ENCODE data around the gene FBXL20. TPM values are rescaled to one million over a fixed set of nuclear protein-coding genes. Genes with fewer than 3 reads are reported as not detected.
"Not testable (repeated sequence)": the region's sequence is repeated elsewhere in the genome, so short reads cannot be mapped to it uniquely, and the experiment has no call there.

The FBXL20 gene, protein sequence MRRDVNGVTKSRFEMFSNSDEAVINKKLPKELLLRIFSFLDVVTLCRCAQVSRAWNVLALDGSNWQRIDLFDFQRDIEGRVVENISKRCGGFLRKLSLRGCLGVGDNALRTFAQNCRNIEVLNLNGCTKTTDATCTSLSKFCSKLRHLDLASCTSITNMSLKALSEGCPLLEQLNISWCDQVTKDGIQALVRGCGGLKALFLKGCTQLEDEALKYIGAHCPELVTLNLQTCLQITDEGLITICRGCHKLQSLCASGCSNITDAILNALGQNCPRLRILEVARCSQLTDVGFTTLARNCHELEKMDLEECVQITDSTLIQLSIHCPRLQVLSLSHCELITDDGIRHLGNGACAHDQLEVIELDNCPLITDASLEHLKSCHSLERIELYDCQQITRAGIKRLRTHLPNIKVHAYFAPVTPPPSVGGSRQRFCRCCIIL
- 2.1 and 8.2 TPM in 2 replicates for total RNA-seq (2014; rRNA removed; shearing (Covaris generic))

DNA sequence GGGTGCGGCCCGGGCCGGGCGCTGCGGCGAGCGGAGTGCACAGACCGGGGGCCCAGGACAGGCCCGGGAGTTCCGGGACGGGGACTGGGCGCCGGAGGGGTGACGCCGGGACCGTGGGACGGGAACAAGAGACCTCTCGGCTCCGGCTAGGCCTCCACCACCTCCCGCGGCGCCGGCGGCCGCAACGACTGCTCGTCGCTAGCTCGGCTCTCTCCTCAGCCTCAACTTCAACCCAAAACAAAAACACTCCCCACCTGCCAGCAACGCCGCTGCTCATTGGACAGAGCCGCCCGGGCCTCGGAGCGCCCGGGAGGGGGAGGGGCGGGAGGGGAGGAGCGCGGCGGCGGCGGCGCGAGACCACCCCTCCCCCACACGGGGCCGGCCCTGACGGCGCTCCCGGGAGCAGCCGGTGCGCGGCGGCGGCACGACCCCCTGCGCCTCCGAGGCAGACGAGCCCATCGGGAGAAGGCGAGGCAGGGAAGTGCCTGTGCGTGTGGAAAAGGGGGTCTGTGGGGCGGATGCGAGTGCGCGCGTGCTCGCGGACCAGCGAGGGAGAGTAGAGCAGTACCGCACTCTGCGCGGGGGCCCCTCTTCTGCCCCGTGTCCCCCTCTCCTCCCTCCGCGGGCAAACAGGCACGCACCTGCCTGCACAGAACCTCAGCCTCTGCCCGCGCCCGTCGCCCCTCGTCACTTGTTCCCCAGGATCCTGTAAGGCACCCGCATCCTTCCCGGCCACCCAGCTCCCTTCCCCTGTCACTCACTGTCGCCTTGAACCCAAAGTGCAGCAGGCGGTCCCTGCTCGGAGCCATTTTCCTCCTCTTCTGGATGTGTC, at the start of gene FBXL20:
Gene FBXL20 (minus strand): TSS at position 215 of the 832 bp plus-strand sequence. CDS start 224 bp downstream, outside the sequence.
- DNase-seq (ENCODE audit: low read depth) = peak; percentile 85

DNA sequence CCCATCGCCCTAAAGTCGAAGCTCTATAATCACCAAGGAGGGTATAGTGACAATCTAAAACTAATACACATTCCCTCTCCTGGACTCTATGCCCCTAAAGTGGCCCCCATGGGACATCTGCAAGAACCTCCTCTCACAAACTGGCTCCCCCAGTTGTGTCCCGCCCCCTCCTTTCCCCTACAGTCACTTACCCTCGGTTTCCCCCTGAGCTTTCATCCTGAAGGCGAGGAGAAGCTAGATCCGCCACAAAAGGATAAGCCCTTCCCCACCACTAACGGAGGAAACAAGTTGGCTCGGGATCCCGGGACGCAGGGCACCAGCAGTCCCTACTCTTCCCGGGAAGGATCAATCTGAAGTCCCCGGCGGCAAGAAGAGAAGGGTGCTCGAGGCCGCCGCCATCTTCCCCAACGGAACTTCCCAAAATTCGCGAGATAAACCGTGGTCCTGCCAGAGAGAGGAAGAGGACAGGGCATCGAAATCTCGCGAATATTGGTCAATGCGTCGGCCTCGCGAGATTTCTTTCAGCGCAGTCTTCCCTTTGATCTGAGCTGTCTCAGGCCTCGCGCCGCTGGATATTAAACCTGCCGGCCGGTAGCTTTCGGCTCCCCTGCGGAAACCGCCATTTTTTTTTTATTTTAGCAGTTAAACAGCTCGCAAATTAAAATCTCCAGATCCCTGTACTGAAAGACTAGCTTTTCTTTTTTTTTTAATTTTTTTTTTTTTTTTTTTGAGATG, 49.6 kb upstream of the FBXL20 start, which contains the start of gene MED1:
Gene MED1 (minus strand): TSS at position 417 of the 735 bp plus-strand sequence. CDS start 201 bp downstream, at position 216.
- DNase-seq (ENCODE audit: low read depth) = peak; percentile 95

DNA sequence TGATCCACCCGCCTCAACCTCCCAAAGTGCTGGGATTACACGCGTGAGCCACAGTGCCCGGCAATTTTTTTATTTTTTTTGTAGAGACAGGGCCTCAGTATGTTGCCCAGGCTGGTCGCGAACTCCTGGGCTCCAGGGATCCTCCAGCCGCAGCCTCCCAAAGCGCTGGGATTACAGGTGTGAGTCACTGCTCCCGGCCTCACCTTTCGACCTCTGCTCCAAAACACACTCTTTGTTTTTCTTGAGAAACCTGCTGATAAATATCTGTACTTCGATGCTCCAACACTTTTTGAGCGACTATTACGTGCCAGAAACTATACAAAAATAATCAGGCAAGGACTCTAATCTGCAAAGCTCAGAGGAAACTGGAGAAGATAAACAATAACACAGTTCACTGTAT, 48.6 kb upstream of the FBXL20 start:
- peak; percentile 11 for DNase-seq (ENCODE audit: low read depth)

DNA sequence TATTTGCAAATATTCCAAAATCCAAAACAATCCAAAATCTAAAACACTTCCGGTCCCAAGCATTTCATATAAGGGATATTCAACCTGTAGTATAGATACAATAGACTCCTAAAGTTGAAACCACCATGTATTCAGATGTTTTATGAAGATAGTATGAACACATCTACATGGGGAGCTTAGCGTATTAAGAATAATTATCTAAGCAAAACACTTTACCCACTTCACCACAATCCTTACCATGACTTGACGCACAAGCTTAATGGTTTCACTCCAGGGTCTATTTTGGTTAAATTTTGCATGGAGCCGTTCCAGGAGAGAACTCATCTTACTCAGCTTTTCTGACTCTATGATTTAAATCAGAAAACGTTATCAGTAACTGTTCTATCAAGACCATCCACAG, 46.1 kb upstream of the FBXL20 start:
- no peak for DNase-seq (ENCODE audit: low read depth)

DNA sequence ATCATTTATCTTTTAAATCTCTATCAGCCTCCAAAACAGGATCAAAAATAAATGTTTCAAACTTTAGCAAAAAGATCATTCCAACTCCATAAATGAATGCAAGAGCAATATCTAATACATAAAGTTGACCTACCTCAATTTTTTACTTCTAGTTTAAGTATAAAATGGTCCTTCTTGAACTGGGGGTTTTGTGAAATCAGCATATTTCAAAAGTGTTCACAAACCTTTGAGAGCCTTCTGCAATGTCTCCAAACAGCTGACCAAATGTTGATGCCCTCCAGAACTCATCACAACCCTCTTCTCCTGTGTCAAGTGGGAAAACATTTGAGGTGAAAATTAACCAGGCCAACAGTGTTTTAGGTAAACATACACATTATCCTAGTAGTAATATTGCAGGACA, 41.9 kb upstream of the FBXL20 start:
- DNase-seq (ENCODE audit: low read depth) = no peak

DNA sequence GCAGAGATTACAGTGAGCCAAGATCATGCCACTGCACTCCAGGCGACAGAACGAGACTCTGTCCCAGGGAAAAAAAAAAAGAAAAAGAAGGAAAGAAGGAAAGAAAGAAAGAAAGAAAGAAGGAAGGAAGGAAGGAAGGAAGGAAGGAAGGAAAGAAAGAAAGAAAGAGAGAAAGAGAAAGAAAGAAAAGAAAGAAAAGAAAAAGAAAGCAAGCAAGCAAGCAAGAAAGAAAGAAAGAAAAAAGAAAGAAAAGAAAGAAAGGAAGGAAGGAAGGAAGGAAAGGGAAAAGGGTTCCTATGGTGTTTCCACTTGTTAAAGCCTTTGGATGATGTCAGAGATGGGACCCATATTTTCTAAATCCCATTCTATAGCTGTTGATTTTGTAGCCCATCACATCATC, 38.4 kb upstream of the FBXL20 start:
- not testable (repeated sequence) for DNase-seq (ENCODE audit: low read depth)

DNA sequence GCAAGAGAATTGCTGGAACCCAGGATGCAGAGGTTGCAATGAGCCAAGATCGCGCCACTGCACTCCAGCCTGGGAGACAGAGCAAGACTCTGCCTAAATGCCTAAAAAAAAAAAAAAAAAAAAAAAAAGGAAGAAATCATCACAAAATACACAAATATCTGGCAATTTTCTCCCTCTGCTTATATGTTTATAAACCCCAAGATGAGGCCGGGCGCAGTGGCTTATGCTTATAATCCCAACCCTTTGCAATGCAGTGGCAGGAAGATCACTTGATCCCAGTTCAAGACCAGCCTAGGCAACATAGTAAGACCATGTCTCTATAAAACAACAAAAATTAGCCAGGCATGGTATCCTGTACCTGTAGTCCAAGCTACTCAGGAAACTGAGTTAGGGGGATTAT, 28.2 kb upstream of the FBXL20 start:
- no peak for DNase-seq (ENCODE audit: low read depth)

DNA sequence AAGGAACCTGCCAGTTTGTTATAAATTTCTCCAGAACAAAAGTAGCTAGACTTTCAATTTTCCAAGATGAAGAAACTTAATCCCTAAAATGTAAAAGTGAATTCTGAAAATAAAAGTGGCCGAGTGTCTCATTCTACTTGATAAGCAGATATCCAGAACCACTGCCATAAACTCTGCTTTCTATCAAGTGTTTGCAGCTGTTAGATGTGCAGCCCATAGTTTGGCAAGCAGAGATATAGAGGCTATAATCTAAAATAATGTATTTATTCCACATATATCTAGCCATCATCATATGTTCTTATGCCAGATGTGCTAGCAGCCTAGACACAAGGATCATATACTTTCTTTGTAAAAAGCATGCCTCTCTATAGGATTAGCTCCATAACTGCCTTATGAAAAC, 14.7 kb upstream of the FBXL20 start:
- no peak for DNase-seq (ENCODE audit: low read depth)

DNA sequence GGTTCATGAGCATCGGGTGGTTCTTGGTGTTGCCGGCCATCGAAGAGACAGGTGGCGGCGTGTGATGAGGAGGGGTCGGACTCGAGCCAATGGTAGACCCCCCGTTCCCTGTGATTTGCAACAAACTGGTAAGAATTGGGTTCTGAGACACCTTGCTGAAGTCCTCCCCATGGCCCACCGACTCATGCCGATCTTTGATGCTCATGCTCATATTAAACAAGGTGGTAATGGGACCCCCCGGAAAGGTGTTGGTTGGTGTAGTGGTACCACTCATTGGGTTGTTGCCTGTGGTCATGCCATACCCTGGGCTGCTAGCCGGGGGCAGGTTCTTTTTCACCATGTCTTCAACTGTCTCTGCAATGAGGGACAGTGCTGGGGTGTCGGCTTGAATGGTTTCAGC, 8.9 kb upstream of the FBXL20 start:
- no peak for DNase-seq (ENCODE audit: low read depth)

DNA sequence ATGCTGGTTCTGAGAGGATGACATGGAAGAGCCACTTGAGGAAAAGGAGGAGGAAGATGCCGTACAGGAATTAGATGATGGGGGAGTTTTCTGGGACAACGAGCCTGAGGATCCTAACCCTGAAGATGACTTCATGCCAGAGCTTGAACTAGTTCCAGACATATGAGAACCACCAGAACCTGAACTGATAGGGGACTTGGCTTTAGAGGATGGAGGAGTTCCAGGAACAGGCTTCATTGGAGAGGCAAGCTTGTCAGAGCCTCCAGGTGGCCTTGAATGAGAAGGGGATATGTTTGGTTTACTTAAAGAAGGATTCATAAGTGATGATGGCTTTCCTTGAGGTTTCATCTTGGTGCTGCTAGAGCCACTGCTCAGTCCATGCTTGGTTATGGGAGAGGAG, 6.9 kb upstream of the FBXL20 start:
- no peak for DNase-seq (ENCODE audit: low read depth)

DNA sequence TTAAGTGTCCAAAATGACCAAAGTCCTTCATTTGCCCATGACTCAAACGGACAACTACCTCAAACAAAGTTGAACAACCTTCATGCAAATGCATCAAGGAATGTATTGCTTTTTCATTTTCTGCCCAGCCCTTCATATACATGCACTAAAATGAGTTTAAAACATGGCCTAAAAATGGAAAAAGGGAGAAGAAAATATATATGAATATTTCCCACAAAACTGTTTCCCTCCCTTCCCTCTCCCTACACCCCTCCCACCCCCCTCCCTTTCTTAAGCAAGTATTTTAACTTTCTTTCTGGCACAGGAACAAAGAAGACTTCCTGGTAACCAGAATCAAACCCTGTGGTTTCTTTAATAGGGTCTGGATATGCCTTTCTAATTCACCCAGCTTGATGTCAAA, 5.5 kb upstream of the FBXL20 start:
- no peak for DNase-seq (ENCODE audit: low read depth)

DNA sequence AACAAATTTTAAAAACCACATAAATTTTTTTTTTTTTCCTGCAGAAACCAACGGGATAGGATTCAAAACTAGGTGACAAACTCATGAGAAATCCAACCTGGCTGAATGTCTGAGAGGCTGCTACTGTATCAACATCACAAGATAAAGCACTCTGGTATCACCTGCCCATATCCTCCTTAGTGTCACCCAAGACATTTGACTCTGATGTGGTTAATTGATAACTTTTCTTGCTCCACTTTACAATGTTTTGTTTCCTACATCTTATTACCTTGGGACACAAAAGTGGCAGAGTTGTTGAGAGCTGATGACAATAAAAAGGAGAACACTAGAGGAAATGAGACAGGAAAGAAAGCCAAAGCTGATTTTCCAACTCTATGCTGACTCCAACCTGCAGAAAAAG, 4.0 kb upstream of the FBXL20 start:
- no peak for DNase-seq (ENCODE audit: low read depth)

DNA sequence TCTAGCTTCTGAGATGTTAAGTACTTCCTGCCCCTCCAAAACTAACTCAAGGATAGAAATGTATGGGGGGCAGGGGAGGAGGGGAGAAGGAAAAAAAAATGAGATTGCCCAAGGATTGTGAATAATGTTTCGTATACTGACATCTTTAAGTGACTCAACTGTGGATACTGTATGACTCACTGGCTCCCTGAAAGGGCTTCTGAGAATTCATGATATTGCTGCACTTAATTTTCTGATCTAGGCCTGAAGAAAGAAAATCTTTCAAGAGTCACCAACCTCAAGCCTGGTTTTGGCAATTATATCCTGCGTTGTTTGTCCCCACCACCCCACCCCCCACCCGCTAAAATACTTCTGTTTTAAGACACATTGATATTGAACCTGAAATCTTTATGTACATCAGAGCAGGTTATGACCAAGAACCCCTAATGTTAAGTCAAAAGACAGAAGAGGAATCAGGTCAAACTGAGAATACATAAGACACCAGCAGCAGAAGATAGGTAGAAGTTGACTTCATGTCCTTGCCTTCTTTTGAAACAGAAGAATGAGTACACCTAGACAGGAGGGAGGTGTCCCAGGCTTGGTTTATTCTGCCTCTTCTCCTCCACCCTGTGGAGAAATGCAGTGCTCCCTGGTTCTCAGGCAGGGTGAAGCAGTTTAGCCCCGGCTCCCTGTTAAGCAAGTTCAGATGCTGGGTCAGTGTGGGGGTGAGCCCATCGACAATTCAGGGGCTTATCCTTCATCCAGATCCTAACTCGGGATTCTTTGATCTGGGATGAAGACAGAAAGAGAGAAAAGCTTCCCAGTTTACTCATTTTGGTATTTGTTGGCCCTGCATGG, 3.3 kb upstream of the FBXL20 start:
- DNase-seq (ENCODE audit: low read depth) = peak; percentile 55

DNA sequence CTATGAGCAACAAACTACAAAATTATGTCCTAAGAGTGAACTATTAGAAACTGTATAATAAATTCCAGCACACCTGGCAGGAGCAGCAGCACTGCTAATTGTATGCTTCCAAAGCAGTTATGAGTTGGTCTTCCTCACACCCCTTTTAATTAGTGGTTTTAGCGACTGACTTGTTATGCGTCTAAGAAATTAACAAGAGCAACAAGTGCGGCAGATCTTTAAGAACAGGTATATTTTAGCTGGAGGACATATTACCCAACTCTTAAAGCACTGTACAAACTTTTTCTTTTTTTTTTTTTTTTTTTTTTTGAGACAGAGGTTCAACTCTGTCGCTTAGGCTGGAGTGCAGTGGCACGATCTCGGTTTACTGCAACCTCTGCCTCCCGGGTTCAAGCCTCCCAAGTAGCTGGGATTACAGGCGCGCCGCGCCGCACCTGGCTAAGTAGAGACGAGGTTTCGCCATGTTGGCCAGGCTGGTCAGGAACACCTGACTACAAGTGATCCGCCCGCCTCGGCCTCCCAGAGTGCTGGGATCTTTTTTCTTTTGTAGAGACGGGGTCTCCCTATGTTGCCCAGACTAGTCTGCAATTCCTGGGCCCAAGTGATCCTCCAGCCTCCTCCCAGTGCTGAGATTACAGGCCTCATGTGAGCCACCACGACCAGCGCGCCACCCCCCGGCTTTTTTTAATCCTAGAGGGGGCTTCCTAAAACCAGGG, 1.6 kb upstream of the FBXL20 start:
- DNase-seq (ENCODE audit: low read depth) = no peak

DNA sequence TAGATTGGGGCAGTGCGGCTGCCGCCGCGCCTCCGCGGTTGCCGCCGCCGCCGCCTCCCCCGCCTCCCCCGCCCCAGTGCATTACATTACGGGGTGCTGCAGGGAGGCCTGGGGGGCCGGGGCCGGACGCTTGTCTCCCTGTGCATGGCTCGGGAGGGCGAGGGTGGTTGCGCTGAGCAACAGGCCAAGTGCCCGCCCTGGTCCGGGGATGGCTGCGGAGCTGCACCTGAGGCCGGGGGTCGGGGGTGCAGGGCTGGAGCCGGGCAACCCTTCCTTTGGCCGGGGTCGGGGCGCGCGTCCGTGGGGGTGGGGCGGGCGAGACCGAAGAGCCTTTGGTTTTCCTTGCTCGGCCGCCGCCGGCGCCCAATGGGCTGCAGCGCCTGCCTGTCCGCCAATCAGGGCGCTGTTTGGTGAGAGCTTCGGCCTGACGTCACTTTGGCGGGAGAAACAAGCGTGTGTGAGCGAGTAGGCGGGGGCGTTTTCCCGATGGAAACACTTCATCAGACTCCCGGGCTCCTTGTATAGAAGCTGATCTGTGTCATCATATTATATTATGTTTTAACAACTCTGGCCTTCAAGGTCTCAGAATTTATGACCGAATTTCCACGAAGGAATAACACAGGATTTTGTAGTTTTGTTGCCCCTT, 941 bp upstream of the FBXL20 start:
- peak; percentile 95 for DNase-seq (ENCODE audit: low read depth)

DNA sequence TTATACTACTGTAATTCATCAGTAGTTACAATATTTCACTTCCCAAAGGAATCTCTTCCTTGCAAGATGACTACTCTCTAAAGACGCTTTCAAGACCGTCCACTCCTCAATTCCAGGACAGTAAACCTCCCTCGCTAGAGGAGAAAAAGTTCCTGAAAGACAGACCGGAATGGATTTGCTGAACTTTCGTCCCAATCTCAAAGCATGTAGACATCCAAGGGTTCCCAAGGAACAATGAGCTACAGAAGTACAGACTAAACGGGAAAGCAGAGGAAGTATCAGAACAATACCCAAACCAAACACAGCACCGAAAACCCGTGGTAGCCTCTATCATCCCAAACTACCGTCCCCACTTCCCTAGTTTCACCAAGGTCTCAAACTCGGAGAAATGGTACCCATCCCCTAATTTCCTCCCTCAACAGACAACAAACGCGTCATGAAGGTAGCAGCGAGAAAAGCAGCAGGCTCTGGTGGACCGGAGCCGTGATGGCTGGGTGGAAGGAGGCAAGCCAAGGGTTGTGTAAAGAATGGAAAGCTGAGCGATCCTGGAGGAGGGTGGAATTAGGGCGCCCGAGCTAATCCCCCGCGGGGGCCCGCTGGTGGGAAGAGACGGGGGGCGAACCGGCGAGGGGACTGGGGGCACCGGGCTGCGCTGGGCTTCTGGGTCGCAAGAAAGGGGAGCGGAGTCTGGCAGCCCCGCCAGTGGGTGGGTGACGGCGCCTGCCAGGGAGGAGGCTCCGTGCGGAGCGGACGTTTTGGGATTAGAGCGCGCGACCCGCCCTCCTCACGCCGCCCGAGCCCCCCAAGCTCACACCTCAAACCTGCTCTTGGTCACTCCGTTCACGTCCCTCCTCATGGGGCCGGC, 647 bp downstream of the FBXL20 start:
- DNase-seq (ENCODE audit: low read depth) = no peak

DNA sequence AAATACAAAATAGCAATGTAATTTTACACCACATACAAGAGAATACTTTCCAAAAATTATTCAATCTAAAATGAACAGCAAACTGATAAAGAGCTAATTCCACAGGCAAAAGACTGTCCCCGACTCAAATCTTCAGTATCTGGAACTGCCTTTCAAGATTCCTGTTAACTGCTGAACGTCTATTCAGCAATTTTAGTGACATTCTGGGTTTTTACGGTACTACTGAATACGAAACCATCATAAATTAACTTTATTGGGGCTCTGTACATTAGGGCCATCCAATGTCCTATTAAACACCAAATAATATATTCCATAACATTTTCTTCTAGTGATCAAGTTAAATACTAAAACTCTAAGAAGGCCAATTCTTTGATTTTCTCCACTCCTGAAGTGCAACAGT, 1.6 kb downstream of the FBXL20 start:
- no peak for DNase-seq (ENCODE audit: low read depth)

DNA sequence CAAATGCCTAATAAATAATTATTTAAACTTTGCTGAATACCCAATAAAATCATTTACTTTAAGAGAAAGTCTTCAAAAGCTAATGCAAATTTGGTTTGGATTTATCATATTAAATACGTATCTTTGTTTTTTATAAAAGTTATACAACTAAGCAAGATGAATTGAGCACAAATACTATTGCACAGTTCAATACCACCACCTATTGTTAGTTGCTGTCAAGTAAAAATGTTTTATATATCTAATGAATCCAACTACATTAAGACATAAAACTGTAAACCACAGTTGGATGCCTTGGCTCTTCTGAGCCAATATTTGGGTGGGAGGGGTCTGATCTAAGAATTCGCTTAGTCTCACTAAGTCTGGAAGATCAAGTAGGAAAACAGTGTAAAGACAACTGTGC, 7.7 kb downstream of the FBXL20 start:
- DNase-seq (ENCODE audit: low read depth) = no peak

DNA sequence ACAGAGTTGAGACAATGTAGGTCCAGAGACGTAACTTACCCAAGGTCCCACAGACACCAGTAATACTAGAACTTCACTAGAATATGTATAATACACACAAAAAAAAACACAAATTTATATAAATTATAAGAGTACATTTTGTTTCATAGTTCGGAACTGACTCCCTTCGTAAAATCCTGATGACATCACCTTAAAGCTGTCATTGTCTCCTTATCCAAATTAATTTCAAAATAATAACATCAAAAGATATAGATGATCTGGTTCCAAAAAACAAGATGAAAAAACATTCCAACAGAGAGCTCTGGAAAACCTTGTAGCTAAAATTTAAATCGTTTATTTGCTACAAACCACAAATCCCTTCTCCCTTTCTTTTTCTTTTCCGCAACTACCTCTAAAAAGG, 10.0 kb downstream of the FBXL20 start:
- DNase-seq (ENCODE audit: low read depth) = no peak
